Measurements from ENCODE around the gene C11orf68. TPM values are rescaled to one million over a fixed set of nuclear protein-coding genes. Genes with fewer than 3 reads are reported as not detected.

Gene C11orf68
- total and polyA plus RNA-seq, 2 of the 8 experiments (the other 6 are each of a cell fraction or from before 2014, with no cell fraction given), result 24.0 to 51.2 TPM

DNA sequence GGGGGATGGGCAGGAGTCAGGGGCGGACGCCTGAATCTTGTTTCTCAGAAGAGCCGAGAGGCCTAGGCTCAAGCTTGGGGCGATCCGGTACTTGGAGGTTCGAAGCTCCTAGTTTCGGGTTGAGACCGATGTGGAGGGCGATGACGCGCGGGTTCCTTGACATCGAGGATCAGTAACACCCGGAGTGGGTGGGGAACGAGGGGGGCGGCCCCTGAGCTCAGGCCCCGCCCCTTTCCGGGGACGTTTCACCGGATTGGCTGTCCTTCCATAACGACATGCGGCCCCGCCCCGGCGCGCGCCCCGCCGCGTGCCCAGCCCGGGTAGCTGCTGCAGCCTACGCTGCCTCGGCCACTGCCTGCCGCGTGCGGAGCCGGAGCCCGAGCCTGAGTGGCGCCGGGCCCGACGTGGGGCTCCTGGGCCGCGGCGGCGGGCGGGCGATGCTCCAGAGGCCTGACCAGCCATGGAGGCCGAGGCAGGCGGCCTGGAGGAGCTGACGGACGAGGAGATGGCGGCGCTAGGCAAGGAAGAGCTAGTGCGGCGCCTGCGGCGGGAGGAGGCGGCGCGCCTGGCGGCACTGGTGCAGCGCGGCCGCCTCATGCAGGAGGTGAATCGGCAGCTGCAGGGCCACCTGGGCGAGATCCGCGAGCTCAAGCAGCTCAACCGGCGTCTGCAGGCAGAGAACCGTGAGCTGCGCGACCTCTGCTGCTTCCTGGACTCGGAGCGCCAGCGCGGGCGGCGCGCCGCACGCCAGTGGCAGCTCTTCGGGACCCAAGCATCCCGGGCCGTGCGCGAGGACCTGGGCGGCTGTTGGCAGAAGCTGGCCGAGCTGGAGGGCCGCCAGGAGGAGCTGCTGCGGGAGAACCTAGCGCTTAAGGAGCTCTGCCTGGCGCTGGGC, 28.3 kb downstream of the C11orf68 start, which contains the start of gene CCDC85B (continued):
- TF ChIP-seq TAF1 (IDR thresholded peaks at IDR 0.05; ENCODE audit: low read depth, low read length) (peak; percentile 77), JUND (IDR thresholded peaks at IDR 0.05; ENCODE audit: low read length) (no peak), CEBPB (IDR thresholded peaks at IDR 0.05; ENCODE audit: low read depth, low read length) (no peak), EP300 (IDR thresholded peaks at IDR 0.05; ENCODE audit: borderline replicate concordance in 1 of 2, low read depth in 2 of 2, low read length in 2 of 2) (no peak), SIN3A (conservative IDR thresholded peaks at IDR 0.05 in 1 of 2, IDR thresholded peaks at IDR 0.05 in 1 of 2; ENCODE audit: low read depth in 1 of 2, low read length in 2 of 2) (no peak; a peak in 1 of 4 replicates), SP4 (IDR thresholded peaks at IDR 0.05; ENCODE audit: low read length) (peak; percentile 44; the same call in 1 of the 2 replicates), JUN (IDR thresholded peaks at IDR 0.05; ENCODE audit: low read depth, low read length) (no peak), KDM4A (IDR thresholded peaks at IDR 0.05; ENCODE audit: low read depth, low read length, severe bottlenecking) (peak; percentile 73), CTBP2 (IDR thresholded peaks at IDR 0.05; ENCODE audit: borderline replicate concordance, insufficient read depth, insufficient read length, low read length) (peak; percentile 28), KDM5A (IDR thresholded peaks at IDR 0.05; ENCODE audit: low read length) (no peak), RBBP5 (IDR thresholded peaks at IDR 0.05; ENCODE audit: borderline replicate concordance, low read depth, low read length) (peak; percentile 42; the same call in 1 of the 2 replicates), POLR2AphosphoS5 (IDR thresholded peaks at IDR 0.05; ENCODE audit: low read depth, low read length) (peak; percentile 68), POU5F1 (IDR thresholded peaks at IDR 0.05; ENCODE audit: low read depth, low read length) (no peak), SRF (IDR thresholded peaks at IDR 0.05; ENCODE audit: low read depth, low read length) (no peak), BACH1 (IDR thresholded peaks at IDR 0.05; ENCODE audit: low read length) (no peak), NRF1 (IDR thresholded peaks at IDR 0.05; ENCODE audit: low read depth, low read length) (no peak), EZH2 (IDR thresholded peaks at IDR 0.05; ENCODE audit: low read depth, low read length, severe bottlenecking) (peak; percentile 1), RNF2 (IDR thresholded peaks at IDR 0.05; ENCODE audit: borderline replicate concordance, low read depth, low read length, missing control alignments, poor library complexity, severe bottlenecking) (no peak), TAF7 (optimal IDR thresholded peaks at IDR 0.05; ENCODE audit: borderline replicate concordance, low read depth, low read length) (peak; percentile 74), FOSL1 (IDR thresholded peaks at IDR 0.05; ENCODE audit: insufficient read depth, low read depth, low read length) (no peak), NANOG (IDR thresholded peaks at IDR 0.05; ENCODE audit: insufficient read depth, low read depth, low read length, poor library complexity, severe bottlenecking) (no peak)
- TF ChIP-seq, protein P1, sequence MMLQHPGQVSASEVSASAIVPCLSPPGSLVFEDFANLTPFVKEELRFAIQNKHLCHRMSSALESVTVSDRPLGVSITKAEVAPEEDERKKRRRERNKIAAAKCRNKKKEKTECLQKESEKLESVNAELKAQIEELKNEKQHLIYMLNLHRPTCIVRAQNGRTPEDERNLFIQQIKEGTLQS (IDR thresholded peaks at IDR 0.05; ENCODE audit: insufficient read depth, low read depth, low read length), result no peak
